RWPE2 (cell line): ENCODE data around the gene RIMBP2.

ENCODE experiments used
- ATAC-seq: fragments of 200-7000 bp; cut with Tn5 transposase; 3 replicates; pipeline ENCODE4 v1.9.1; 2021; ENCODE audit warnings: low read depth
- DNase-seq: peaks from one replicate; pipeline ENCODE4 v3.0.0-alpha.2; 2020; ENCODE audit warnings: low spot score
- H3K27ac ChIP-seq: fragments of 450-650 bp; 2 replicates; pipeline ENCODE4 v1.5.1; 2017; ENCODE audit warnings: mild to moderate bottlenecking; ENCODE audit not compliant: poor library complexity, severe bottlenecking
- H3K27me3 ChIP-seq: fragments of 250-450 bp; sonication (Bioruptor Pico); 2 replicates; pipeline ENCODE4 v1.5.1; 2021; ENCODE audit warnings: mild to moderate bottlenecking, moderate library complexity; ENCODE audit not compliant: insufficient read depth, poor library complexity, severe bottlenecking
- H3K36me3 ChIP-seq: fragments of 250-450 bp; sonication (Bioruptor Pico); 2 replicates; pipeline ENCODE4 v1.5.1; 2020; ENCODE audit warnings: low read depth, mild to moderate bottlenecking, moderate library complexity
- H3K4me1 ChIP-seq: fragments of 250-450 bp; sonication (Bioruptor Pico); 2 replicates; pipeline ENCODE4 v1.5.1; 2021; ENCODE audit warnings: mild to moderate bottlenecking, moderate library complexity; ENCODE audit not compliant: insufficient read depth, poor library complexity, severe bottlenecking
- H3K4me3 ChIP-seq: fragments of 250-450 bp; sonication (Bioruptor Pico); 2 replicates; pipeline ENCODE4 v1.5.1; 2021; ENCODE audit warnings: mild to moderate bottlenecking, moderate library complexity; ENCODE audit not compliant: severe bottlenecking
- H3K9me3 ChIP-seq: fragments of 250-450 bp; sonication (Bioruptor Pico); 2 replicates; pipeline ENCODE4 v1.5.1; 2021; ENCODE audit warnings: mild to moderate bottlenecking, moderate library complexity; ENCODE audit not compliant: severe bottlenecking
- TF ChIP-seq, protein P1 (sequence below): fragments of 450-650 bp; IDR thresholded peaks from one replicate; pipeline ENCODE4 v1.5.1; 2017; ENCODE audit warnings: mild to moderate bottlenecking, moderate library complexity; ENCODE audit not compliant: poor library complexity, severe bottlenecking

Gene RIMBP2

DNA sequence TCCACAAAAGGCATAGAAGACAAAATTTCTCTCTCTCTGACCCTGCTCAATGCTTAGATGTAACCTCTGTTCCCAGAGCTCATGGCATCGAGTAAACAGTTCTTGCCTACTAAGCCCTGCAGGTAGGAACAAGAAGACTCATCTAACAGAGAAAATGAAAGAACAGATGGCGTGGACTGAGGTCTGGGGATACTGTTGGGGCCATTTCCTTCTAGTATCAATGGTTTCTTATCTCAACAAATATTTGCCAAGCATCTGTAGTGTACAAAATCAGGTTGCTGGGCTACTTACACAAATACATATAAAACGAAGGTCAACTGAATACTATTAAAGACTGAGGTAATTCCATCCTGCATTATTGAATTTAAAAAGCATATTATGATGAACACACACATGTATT lies 93.3 kb downstream of the RIMBP2 start:
- no peak for DNase-seq
- H3K4me1 ChIP-seq = no peaks in the 10 kb centered on the region
- H3K4me3 ChIP-seq = no peak overlapping the region
- no peak for ATAC-seq
- no peaks in the 10 kb centered on the region for H3K27me3 ChIP-seq
- TF ChIP-seq, protein P1, sequence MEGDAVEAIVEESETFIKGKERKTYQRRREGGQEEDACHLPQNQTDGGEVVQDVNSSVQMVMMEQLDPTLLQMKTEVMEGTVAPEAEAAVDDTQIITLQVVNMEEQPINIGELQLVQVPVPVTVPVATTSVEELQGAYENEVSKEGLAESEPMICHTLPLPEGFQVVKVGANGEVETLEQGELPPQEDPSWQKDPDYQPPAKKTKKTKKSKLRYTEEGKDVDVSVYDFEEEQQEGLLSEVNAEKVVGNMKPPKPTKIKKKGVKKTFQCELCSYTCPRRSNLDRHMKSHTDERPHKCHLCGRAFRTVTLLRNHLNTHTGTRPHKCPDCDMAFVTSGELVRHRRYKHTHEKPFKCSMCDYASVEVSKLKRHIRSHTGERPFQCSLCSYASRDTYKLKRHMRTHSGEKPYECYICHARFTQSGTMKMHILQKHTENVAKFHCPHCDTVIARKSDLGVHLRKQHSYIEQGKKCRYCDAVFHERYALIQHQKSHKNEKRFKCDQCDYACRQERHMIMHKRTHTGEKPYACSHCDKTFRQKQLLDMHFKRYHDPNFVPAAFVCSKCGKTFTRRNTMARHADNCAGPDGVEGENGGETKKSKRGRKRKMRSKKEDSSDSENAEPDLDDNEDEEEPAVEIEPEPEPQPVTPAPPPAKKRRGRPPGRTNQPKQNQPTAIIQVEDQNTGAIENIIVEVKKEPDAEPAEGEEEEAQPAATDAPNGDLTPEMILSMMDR = no peak
- no peak overlapping the region for H3K27ac ChIP-seq
- H3K36me3 ChIP-seq = no peaks in the 10 kb centered on the region
- H3K9me3 ChIP-seq = no peaks in the 10 kb centered on the region

DNA sequence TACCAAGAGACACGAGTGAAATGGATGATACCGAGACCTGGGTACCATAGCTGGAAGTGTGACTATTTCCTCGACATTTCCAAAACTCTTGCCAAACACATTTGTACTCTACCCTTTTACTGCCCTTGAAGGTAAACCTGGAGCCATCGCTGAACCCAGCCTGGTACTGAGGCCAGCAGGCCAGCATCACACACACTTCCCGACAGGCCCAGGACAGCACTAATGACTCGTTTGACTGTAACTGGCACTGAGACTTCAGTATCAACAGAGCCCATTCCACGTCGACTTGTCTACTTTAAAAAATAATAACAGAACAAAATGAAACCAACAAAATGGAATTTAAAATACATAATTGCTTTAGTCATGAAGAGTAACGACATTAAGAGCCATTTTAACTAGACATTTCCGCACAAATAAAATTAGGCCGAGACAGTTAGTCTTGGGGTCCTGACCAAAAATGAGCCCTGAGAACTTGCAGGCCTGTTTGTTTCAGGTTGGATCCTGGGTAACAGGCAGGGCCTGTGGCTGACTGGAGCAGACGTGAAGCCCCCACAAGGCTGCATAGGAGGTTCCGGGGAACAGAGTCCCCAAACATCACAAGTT lies 94.3 kb downstream of the RIMBP2 start:
- Histone ChIP-seq H3K4me3 (no peak overlapping the region), H3K27me3 (no peaks in the 10 kb centered on the region), H3K27ac (no peak overlapping the region), H3K36me3 (no peaks in the 10 kb centered on the region), H3K9me3 (no peaks in the 10 kb centered on the region), H3K4me1 (no peaks in the 10 kb centered on the region)
- ATAC-seq = no peak
- TF ChIP-seq, protein P1 = no peak
- no peak for DNase-seq

- no peak overlapping the region for H3K27ac ChIP-seq
- no peaks in the 10 kb centered on the region for H3K4me1 ChIP-seq
- no peak overlapping the region for H3K4me3 ChIP-seq
- H3K9me3 ChIP-seq = no peaks in the 10 kb centered on the region
- H3K27me3 ChIP-seq = no peaks in the 10 kb centered on the region
- no peak for ATAC-seq
- TF ChIP-seq, protein P1 = no peak
- DNase-seq = no peak
- H3K36me3 ChIP-seq = no peaks in the 10 kb centered on the region
Measured at GRCh38 chr12:130620756-130621155, 95.3 kb downstream of the RIMBP2 start.

DNA sequence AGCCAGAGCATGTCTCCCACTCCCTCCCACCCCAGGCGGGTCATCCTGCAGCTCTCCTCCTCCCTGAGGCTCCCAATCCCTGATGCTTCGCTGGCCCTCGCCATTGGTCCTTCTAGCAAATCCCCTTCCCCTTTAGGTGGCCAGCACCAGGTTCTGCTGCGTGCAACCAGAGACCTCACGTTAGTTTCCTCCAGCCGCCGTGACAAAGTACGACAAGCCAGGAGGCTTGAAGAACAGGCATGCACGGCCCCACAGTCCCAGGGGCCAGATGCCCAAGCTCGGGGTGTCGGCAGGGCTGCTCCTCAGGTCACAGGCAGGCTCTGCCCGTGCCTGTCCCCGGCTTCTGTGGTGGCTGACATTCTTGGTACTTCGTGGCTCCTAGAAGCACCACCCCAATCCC lies 95.8 kb downstream of the RIMBP2 start:
- no peaks in the 10 kb centered on the region for H3K4me1 ChIP-seq
- H3K27me3 ChIP-seq = no peaks in the 10 kb centered on the region
- ATAC-seq (no peak), DNase-seq (no peak)
- H3K36me3 ChIP-seq = no peaks in the 10 kb centered on the region
- H3K4me3 ChIP-seq = no peak overlapping the region
- TF ChIP-seq, protein P1 = no peak
- no peaks in the 10 kb centered on the region for H3K9me3 ChIP-seq
- H3K27ac ChIP-seq = no peak overlapping the region

- no peaks in the 10 kb centered on the region for H3K9me3 ChIP-seq
- H3K27ac ChIP-seq = no peak overlapping the region
- ATAC-seq (no peak), DNase-seq (no peak)
- H3K4me1 ChIP-seq = no peaks in the 10 kb centered on the region
- no peaks in the 10 kb centered on the region for H3K27me3 ChIP-seq
- no peaks in the 10 kb centered on the region for H3K36me3 ChIP-seq
- H3K4me3 ChIP-seq = no peak overlapping the region
- TF ChIP-seq, protein P1 = no peak
Measured at GRCh38 chr12:130619385-130620001, 96.6 kb downstream of the RIMBP2 start.
